Amniotic epithelial cell (primary cell): ENCODE measurements around the gene CRISPLD2.
"Not testable (repeated sequence)": the region's sequence is repeated elsewhere in the genome, so short reads cannot be mapped to it uniquely, and the experiment has no call there.

ENCODE experiments used
- DNase-seq: peaks from one replicate; pipeline ENCODE4 v3.0.0-alpha.2; 2010; ENCODE audit warnings: low read depth

CRISPLD2 gene

GRCh38 chr16:84859681-84860080, 39.9 kb downstream of the CRISPLD2 start:
- DNase-seq: peak; percentile 51

- no peak for DNase-seq
Measured at GRCh38 chr16:84860383-84860782, 40.6 kb downstream of the CRISPLD2 start.

- no peak for DNase-seq
Measured at GRCh38 chr16:84861671-84862070, 41.9 kb downstream of the CRISPLD2 start.

- peak; percentile 52 for DNase-seq
Measured at GRCh38 chr16:84862804-84863480, 43.2 kb downstream of the CRISPLD2 start.

- no peak for DNase-seq
Measured at GRCh38 chr16:84863481-84863814, 43.7 kb downstream of the CRISPLD2 start.

- DNase-seq: no peak
Measured at GRCh38 chr16:84864326-84864955, 44.7 kb downstream of the CRISPLD2 start.

GRCh38 chr16:84867696-84868095, 47.9 kb downstream of the CRISPLD2 start:
- DNase-seq: no peak

GRCh38 chr16:84868328-84868727, 48.5 kb downstream of the CRISPLD2 start:
- no peak for DNase-seq

GRCh38 chr16:84868829-84869472, 49.2 kb downstream of the CRISPLD2 start:
- DNase-seq: no peak

GRCh38 chr16:84869473-84869845, 49.7 kb downstream of the CRISPLD2 start:
- no peak for DNase-seq

GRCh38 chr16:84872971-84873370, 53.2 kb downstream of the CRISPLD2 start:
- DNase-seq: not testable (repeated sequence)

GRCh38 chr16:84874004-84874435, 54.2 kb downstream of the CRISPLD2 start:
- DNase-seq: peak; percentile 59

- peak; percentile 59 for DNase-seq
Measured at GRCh38 chr16:84874553-84874952, 54.8 kb downstream of the CRISPLD2 start.

- DNase-seq: peak; percentile 45
Measured at GRCh38 chr16:84874983-84875382, 55.2 kb downstream of the CRISPLD2 start.

- DNase-seq: no peak
Measured at GRCh38 chr16:84875846-84876245, 56.1 kb downstream of the CRISPLD2 start.

GRCh38 chr16:84876873-84877606, 57.3 kb downstream of the CRISPLD2 start:
- DNase-seq: no peak

GRCh38 chr16:84878770-84879169, 59.0 kb downstream of the CRISPLD2 start:
- DNase-seq: no peak

GRCh38 chr16:84879569-84880487, 60.0 kb downstream of the CRISPLD2 start:
- peak; percentile 82 for DNase-seq

- DNase-seq: peak; percentile 98
Measured at GRCh38 chr16:84881702-84882521, 62.1 kb downstream of the CRISPLD2 start.

GRCh38 chr16:84883301-84883700, 63.5 kb downstream of the CRISPLD2 start:
- DNase-seq: peak; percentile 53

- DNase-seq: no peak
Measured at GRCh38 chr16:84884246-84884595, 64.4 kb downstream of the CRISPLD2 start.
